MG63 (cell line): ENCODE measurements around the gene PVALEF. TPM values are rescaled to one million over a fixed set of nuclear protein-coding genes. Genes with fewer than 3 reads are reported as not detected.

ENCODE experiments used
- DNase-seq: peaks from one replicate; pipeline ENCODE4 v3.0.0-alpha.2; 2020
- H3K27me3 ChIP-seq: fragments of 250-450 bp; sonication (Bioruptor Pico); 2 replicates; pipeline ENCODE4 v1.5.1; 2020; ENCODE audit warnings: mild to moderate bottlenecking, moderate library complexity
- H3K36me3 ChIP-seq: fragments of 250-450 bp; sonication (Bioruptor Pico); 2 replicates; pipeline ENCODE4 v1.5.1; 2020; ENCODE audit warnings: mild to moderate bottlenecking, moderate library complexity
- H3K4me3 ChIP-seq: fragments of 250-450 bp; sonication (Bioruptor Pico); 2 replicates; pipeline ENCODE4 v1.5.1; 2020; ENCODE audit warnings: mild to moderate bottlenecking, moderate library complexity
- H3K9me3 ChIP-seq: fragments of 250-450 bp; sonication (Bioruptor Pico); 2 replicates; pipeline ENCODE4 v1.5.1; 2020; ENCODE audit warnings: mild to moderate bottlenecking, moderate library complexity
- total RNA-seq: library from RNA; depleted of rRNA; stranded (reverse); fragments of >200 nt; shearing (Covaris generic); gene quantifications from 2 replicates; pipeline ENCODE4 v1.2.3, GENCODE V29; 2014; ENCODE audit warnings: low replicate concordance

PVALEF gene
- total RNA-seq, 1 experiment from 2014 or later = not detected

DNA sequence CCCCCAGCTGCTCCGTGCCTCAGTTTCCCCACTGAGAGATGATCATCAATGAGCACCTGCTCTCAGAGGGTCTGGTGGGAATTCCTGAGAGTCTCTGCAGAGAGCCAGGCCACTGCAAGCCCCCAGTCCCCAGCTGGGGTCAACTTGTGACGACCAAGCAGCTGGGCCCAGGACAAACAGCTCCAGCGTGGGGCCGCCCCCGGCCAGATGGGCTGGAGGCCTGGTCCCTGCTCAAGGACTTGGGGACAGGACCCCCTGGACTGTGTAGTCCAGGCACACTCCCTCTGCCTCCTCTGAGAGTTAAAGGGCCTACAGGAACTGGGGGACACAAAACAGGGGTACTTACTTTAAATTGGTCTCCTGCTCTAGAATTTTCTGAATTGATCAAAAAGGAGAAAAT is 17.3 kb downstream of the PVALEF start:
- no peak for DNase-seq
- Histone ChIP-seq H3K36me3 (no peaks in the 10 kb centered on the region), H3K4me3 (no peak overlapping the region), H3K9me3 (no peaks in the 10 kb centered on the region), H3K27me3 (no peaks in the 10 kb centered on the region)

DNA sequence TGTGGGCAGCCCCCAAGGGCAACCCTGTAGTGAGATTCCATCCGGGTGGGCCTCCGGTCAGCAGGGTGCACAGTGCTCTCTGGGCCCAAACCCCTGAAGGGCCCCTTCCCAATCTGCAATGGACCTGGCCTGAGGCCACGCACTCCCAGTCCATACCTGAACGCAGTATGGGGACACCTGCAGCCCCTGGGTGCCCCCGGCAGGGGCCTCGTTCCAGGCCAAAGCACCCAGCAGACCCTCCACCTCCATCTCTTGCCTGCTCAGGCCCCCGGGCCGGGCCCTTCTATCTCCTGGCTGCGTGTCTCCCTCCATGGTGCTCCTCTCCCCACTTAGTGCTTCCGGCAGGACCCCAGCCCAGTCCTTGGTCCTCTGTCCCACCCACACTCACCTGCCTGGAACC is 18.0 kb downstream of the PVALEF start:
- Histone ChIP-seq H3K36me3 (no peaks in the 10 kb centered on the region), H3K4me3 (no peak overlapping the region), H3K9me3 (no peaks in the 10 kb centered on the region), H3K27me3 (no peaks in the 10 kb centered on the region)
- DNase-seq = no peak

DNA sequence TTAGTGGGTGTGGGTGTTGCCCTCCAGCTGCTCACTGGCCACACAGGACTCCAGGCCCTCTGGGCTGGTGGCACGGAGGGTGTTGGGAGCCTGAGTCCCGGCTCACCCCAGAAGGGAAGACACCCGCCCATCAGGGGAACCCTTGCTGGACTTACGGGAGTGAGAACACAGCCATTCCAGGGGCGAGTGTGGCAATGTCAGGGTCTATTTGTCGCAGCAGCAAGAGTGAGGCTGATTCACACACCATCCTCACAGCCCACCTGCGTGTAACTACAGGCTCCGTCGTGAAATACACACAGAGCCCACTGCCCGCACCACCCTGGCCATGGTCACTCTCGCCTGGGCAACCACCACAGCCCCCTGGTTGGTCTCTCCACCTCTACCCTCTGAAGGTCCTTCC is 18.5 kb downstream of the PVALEF start:
- DNase-seq = no peak
- H3K36me3 ChIP-seq = no peaks in the 10 kb centered on the region
- H3K4me3 ChIP-seq = no peak overlapping the region
- H3K9me3 ChIP-seq = no peaks in the 10 kb centered on the region
- no peaks in the 10 kb centered on the region for H3K27me3 ChIP-seq

DNA sequence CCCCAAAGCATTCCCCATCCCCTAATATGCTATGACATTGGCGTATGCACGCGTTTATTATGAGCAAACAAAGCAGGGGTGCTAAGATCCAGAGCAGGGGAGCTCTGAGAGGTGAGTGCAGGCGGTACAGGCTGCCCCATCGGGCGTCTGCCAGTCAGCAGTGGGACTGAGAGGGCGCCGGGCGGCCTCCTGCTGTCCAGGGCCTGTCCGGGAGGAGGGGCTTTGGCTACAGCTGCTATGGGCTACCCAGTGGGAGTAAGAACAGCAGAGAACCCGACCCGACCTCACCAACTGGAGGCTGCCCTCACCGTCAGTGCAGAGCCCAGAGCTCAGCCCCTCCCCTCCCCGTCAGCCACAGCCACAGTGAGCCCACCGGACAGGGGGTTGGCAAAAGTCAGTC is 19.2 kb downstream of the PVALEF start:
- Histone ChIP-seq H3K27me3 (no peaks in the 10 kb centered on the region), H3K4me3 (no peak overlapping the region), H3K36me3 (no peaks in the 10 kb centered on the region), H3K9me3 (no peaks in the 10 kb centered on the region)
- no peak for DNase-seq

DNA sequence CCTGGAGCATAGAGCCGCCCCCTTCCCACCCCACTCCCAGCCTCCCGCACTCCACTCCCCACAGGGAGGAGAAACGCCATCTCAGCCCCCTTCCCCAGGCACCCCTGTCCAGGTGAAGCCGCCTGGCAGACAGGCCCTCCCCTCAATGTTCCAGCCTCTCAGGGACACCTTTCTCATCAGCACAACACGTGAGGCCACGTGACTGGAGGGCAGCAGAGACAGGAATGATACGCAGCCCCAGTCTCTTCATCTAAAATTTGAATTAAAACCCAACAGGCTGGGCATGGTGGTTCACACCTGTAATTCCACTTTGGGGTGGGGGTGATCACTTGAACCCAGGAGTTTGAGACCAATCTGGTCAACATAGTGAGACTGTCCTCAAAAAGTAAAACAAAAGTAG is 20.9 kb downstream of the PVALEF start:
- DNase-seq = no peak
- Histone ChIP-seq H3K4me3 (no peak overlapping the region), H3K9me3 (no peaks in the 10 kb centered on the region), H3K27me3 (no peaks in the 10 kb centered on the region), H3K36me3 (no peaks in the 10 kb centered on the region)

DNA sequence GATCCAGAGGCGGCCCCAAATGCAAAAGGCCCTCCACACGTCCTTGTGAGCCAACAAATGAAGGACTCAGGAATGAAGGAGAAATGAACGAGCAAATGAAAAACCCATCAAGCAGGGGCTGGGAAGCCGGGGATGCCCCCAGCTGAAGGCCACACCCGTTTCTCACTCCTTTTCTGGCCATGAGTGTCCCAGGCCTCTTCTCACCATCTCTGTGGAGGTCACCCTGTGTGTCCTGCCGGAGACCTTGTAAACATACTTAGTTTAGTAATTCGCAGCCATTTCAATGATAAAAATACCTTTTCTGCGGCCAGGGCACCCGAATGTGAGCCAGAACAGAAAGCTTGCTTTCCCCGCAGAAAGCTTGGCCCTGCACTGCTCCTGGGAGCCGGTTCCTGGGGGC is 21.8 kb downstream of the PVALEF start:
- no peak for DNase-seq

DNA sequence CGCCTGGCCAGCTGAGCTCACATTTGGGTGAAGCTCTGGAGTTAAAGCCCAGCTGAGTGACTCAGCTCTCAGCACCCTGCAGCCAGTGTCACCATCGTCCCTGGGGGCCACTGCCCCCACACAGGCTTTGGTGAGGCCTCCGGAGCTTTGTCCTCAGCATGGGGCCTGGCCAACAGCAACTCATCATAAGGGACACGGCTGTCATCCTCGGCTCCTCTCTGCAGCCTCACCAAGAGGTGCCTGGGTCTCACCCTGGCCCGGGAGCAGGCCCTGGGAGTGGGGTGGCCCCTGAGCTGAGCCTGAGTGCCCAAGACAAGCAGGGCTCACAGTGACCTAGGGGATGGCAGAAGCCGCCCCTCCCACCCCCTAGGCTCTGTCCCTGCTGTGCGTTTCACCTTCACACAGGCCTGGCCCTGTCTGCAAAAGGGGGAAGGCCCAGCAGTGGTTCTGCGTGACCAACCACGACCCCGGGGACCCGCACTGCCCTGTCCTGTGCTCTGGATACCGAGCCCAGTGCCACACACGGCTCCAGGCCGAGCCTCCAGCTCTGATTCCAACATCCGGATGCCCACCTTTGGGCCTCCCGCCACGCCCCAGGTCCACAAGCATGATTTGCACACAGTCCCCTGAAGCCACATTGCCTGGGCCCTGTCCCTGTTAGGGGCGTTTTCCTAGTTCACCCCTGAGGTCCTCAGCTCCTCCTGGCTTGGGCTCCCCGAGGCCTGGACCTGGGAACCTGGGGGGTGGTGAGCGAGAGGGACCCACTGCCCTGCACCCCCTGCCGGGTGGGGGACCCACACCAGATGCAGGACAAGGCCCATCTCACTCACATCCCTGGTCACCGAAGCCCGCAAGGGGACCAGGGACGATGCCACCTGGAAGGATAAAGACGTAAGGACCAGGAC is 22.5 kb downstream of the PVALEF start:
- H3K36me3 ChIP-seq = no peaks in the 10 kb centered on the region
- no peaks in the 10 kb centered on the region for H3K27me3 ChIP-seq
- no peak overlapping the region for H3K4me3 ChIP-seq
- no peaks in the 10 kb centered on the region for H3K9me3 ChIP-seq
- DNase-seq = no peak

More for the DNA sequence above, 21.8 kb downstream of the PVALEF start:
- H3K27me3 ChIP-seq = no peaks in the 10 kb centered on the region
- H3K4me3 ChIP-seq = no peak overlapping the region
- H3K36me3 ChIP-seq = no peaks in the 10 kb centered on the region
- H3K9me3 ChIP-seq = no peaks in the 10 kb centered on the region

DNA sequence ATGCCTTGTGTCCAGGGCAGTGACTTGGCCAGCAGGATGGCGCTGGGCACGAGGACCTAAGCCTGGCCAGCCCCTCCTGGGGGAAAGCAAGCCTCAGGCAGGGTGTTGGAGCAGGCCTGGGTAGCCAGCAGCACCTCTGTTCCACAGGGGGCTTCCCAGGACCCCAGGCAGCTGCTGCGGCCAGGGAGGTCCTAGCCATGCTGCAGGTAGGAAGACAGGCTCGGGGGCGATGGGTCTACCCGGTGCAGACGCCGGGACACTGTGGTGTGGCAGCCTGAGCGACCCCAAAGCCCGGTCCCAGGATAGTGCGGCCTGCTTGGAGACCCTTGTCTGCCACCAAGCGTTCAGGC is 23.2 kb downstream of the PVALEF start:
- no peak overlapping the region for H3K4me3 ChIP-seq
- H3K9me3 ChIP-seq = no peaks in the 10 kb centered on the region
- H3K36me3 ChIP-seq = no peaks in the 10 kb centered on the region; the same call in 1 of the 2 replicates
- DNase-seq = no peak
- H3K27me3 ChIP-seq = no peaks in the 10 kb centered on the region

DNA sequence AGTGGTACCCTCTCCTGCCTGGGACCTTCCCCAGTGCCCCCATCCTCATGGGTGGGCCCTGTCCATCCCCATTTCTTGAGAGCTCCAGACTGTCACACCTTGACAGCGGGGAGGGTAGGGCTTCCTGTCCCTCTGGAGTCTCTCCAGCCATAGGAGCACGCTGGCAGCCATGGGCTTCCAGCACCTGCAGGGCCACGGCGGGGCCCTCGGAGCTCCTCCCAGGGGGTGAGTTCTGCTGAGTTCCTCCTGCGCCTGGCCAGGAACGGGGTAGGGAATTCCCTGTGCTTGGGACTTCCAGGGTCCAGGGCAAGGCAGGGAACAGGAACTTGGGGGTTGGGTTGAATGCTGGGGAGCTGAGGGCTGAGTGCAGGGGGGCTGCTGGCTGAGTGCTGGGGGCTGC is 23.7 kb downstream of the PVALEF start:
- peak; percentile 0 for DNase-seq
- Histone ChIP-seq H3K36me3 (no peaks in the 10 kb centered on the region; the same call in 1 of the 2 replicates), H3K4me3 (no peak overlapping the region), H3K9me3 (no peaks in the 10 kb centered on the region), H3K27me3 (no peaks in the 10 kb centered on the region)

DNA sequence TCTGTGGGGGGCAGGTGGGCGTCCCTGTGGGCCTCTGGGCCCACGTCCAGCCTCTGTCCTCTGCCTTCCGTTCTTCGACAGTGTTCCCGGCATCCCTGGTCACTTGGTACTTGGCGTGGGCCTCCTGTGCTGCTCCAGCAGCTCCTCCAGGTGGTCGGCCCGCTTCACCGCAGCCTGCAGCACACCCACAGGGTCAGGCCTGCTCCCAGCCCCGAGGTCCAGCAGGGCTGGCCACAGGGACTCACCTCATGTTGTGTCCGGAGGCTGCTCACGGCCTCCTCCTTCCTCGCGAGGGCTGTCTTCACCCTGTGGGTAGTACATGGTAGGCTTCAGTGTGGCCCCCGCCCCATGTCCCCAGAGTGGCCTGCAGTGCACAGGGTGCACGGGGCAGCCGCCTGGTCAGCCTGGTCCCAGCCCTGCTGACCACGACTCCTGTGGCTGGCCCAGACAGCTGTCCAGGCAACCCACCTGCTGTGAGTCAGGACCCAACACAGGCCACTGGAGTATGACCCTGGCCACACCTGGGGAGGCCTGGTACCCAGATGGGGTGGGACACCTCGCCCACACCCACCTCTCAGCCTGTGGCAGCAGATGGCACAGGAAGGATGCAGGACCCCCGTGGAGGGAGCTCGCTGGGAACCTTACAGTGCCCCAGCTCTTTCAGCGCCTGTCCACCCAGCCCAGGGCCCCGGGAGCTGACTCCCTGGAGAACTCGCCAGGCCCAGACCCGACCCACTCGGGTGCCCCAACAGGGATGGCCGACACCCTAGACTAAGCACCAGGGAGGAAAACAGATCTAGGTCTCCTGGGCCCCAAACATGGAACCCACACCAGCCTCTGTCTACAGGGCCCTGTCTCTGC is 24.6 kb downstream of the PVALEF start:
- peak; percentile 28 for DNase-seq
- H3K9me3 ChIP-seq = no peaks in the 10 kb centered on the region
- no peaks in the 10 kb centered on the region; the same call in 1 of the 2 replicates for H3K36me3 ChIP-seq
- H3K27me3 ChIP-seq = no peaks in the 10 kb centered on the region
- H3K4me3 ChIP-seq = no peak overlapping the region

DNA sequence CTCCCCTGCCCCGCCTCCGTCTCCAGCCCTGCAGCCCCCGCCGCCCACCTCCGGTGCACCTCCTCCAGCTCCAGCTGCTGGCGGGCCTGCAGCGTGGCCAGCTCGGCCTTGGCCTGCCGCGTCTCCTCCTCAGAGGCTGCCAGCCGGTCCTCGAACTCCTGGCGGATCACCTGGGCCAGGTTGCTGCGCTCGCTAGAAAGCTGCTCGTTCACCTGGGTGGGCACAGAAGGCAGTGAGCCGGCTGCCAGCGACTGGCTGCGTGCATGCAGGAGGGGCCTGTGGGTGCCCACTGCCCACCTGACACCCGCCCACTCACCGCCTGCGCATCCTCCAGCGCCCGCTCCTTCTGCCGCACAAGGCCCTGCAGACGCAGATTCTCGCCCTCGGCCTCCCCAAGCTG is 25.3 kb downstream of the PVALEF start:
- no peak for DNase-seq
- Histone ChIP-seq H3K36me3 (no peaks in the 10 kb centered on the region; the same call in 1 of the 2 replicates), H3K27me3 (no peaks in the 10 kb centered on the region), H3K9me3 (no peaks in the 10 kb centered on the region), H3K4me3 (no peak overlapping the region)

DNA sequence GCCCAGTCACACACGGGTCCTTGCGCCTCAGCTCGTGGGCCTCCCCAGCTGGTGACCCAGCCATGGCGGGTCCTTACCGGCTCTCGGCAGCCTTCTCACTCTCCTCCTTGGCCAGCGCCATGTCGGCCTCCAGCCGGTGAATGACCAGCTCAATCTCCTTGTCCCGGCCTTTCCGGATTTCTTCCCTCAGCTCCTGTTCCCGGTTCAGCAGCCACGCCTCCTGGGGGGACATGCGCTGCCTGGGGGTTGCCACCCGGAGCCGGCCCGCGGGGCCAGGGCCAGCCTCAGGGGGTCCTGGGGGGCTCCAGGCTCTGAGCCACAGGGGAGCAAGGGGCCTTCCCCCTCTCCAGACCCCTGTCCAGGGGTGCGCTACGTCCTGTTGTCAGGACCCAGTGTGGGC is 25.8 kb downstream of the PVALEF start:
- no peak for DNase-seq
- no peaks in the 10 kb centered on the region for H3K27me3 ChIP-seq
- no peaks in the 10 kb centered on the region; the same call in 1 of the 2 replicates for H3K36me3 ChIP-seq
- H3K9me3 ChIP-seq = no peaks in the 10 kb centered on the region
- H3K4me3 ChIP-seq = no peak overlapping the region

DNA sequence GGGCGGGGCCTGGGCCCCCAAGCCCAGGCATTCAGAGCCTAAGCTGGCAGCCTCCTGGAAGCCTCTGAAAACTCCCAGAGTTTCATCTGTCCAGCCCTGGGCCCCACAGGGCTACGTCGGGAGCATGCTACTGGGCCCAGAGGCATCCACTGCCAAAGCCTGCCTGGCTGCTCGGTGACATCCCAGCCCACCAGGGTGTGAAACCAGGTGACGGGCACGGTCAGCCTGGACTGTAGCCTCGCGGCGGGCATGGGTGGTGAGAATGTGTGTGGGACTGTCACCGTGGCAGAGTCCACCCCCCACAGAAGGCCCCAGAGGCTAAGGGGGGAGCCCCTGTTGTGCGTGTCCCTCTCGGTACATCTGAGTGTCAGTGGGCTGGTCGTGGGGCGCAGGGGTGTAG is 26.3 kb downstream of the PVALEF start:
- no peaks in the 10 kb centered on the region; the same call in 1 of the 2 replicates for H3K36me3 ChIP-seq
- no peaks in the 10 kb centered on the region for H3K9me3 ChIP-seq
- no peaks in the 10 kb centered on the region for H3K27me3 ChIP-seq
- no peak for DNase-seq
- no peak overlapping the region for H3K4me3 ChIP-seq

DNA sequence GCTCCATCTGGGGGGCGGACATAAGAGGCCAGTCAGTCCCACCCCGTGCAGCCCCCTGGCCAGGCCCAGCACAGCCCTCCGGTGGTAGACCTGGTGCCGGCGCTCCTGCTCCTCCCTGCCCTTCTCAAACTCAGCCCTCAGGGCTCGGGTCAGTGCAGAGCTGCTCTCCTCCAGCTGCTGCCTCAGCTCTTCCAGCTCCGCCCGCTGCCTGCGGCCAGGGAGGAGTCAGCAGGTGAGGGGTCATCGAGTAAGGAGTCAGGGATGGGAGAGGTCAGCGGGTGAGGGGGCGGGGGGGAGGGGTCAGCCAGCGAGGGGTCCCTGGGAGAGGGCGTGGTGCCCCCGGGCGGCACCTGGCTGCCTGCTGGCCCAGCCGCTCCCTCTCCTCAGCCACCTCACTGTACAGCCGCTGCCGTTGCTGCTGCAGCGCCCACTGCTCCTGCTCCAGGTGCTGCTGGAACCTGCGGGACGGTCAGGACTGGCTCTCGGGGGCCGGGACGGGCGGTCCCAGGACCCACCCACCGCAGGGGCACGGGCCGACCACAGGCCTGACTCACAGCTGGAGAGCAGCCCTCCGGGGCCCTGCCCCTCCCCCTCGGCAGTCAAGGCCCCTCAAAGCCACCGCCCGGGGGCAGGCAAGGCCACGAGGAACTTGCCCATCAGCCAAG is 27.2 kb downstream of the PVALEF start:
- DNase-seq = no peak
- Histone ChIP-seq H3K9me3 (no peaks in the 10 kb centered on the region), H3K27me3 (no peaks in the 10 kb centered on the region), H3K36me3 (no peaks in the 10 kb centered on the region; the same call in 1 of the 2 replicates), H3K4me3 (no peak overlapping the region)

DNA sequence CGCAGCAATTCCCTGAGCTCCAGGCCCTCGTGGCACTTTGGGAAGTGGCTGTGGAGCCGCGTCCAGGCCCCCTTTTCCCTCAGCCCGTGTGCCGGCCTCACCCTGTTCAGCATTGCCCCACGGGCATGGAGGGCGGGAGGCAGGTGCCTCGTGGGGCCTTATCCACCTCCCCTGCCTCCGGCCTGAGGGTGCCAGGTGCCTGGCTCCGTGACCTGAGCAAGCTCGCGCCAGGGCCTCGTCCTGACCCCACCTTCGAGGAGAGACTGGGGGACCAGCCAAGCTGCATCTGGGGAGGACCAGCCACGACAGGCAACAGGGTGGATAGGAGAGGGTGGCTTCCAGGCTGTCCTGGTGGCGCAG is 27.7 kb downstream of the PVALEF start:
- DNase-seq = no peak
- no peaks in the 10 kb centered on the region for H3K9me3 ChIP-seq
- H3K4me3 ChIP-seq = no peak overlapping the region
- H3K36me3 ChIP-seq = no peaks in the 10 kb centered on the region; the same call in 1 of the 2 replicates
- H3K27me3 ChIP-seq = no peaks in the 10 kb centered on the region

DNA sequence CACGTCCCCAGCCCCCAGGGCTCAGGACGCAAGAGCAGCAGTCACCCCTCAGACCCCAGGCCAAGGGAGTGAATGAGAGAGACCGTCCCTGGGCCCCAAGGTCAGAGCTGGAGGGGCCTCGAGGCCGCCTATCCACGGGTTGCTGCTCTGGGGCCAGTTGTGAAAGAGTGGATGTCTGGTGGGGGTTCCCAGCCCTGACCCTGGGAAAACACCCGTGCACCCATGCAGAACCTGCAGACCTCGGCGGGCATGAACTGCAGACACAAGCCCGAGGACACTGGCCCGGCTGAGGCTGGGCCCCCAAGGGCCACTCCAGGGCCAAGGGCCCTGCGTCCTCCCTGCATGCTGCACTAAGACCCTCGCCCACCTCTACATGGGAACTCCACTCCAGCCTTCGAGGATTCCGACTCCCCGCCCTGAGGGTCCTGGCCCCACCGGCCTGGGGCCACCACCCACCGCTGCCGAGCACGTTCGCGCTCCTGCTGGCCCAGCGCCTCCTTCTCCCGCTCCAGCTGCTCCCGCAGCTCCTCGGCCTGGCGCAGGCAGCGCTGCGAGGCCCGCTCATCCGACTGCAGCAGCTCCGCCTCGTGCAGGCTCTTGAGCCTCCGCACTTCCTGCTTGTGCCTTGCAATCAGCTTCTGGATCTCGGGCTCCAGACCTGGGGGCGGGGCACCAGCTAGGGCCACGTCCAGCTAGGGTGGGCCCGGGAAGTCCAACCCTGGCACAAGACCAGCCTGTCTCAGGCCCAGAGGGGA is 28.3 kb downstream of the PVALEF start:
- Histone ChIP-seq H3K36me3 (no peaks in the 10 kb centered on the region; the same call in 1 of the 2 replicates), H3K27me3 (no peaks in the 10 kb centered on the region), H3K4me3 (no peak overlapping the region), H3K9me3 (no peaks in the 10 kb centered on the region)
- DNase-seq = no peak
